ENCODE data around the gene OXLD1. TPM values are rescaled to one million over a fixed set of nuclear protein-coding genes. Genes with fewer than 3 reads are reported as not detected.

OXLD1 gene
- total RNA-seq, 1 experiment from 2014 or later: 46.7 TPM

DNA sequence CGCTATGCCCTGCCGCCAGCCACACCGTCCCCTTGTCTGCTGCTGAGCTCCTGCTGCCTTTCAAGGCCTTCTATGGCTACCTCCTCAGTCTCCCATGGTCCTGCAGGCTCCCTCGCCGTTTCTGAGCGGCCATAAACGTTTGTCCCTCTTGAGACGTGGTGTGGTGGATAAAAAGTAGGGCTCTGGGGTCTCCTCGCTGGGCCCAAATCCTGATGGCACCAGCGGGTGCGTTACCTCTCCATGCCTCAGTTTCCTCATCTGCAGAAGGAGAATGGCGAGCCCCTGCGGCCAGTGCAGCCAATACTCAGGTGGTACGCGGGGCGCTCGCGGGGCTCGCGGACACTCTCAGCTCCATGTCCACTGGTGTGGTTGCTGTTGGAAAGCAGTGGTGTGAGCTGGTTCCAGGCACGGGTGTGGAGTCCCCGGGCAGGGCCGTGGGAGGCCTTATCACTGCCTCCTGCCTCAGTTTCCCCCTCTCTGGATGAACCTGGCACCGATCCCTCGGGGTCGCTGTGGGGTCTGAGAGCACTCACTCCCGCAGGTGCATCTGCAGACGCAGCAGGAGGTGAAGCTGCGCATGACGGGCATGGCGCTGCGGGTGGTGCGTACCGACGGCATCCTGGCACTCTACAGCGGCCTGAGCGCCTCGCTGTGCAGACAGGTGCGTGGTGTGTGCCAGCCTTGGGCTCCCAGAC lies 48.2 kb upstream of the OXLD1 start:
- no peaks in the 10 kb centered on the region for H3K27me3 ChIP-seq (ENCODE audit: low read length)
- peaks cover 37% of the 10 kb centered on the region for H3K4me1 ChIP-seq (ENCODE audit: insufficient read depth, low read length)
- H3K27ac ChIP-seq (ENCODE audit: low read length): no peak overlapping the region
- POLR2A ChIA-PET (ENCODE audit: unreplicated experiment): no interaction called here
- intact Hi-C loops (cut with micrococcal nuclease): no loop called here
- no peaks in the 10 kb centered on the region for H3K9me2 ChIP-seq (replicated peaks; ENCODE audit: low read length)
- BruUV-seq (replicated peaks): no TSS peak
- peak overlapping the region; percentile 99 for H3K4me2 ChIP-seq (ENCODE audit: low read length)
- peak overlapping the region; percentile 89; the same call in 1 of the 2 replicates for H3K4me3 ChIP-seq (ENCODE audit: low read length)
- peaks cover 8% of the 10 kb centered on the region for H3F3A ChIP-seq (ENCODE audit: low read length, unreplicated experiment)
- DNase-seq (no peak), ATAC-seq (no peak)
- peaks cover 33% of the 10 kb centered on the region for H3K79me2 ChIP-seq (ENCODE audit: low read length)
- H3K36me3 ChIP-seq (ENCODE audit: low read depth, low read length): peaks cover 6% of the 10 kb centered on the region; the same call in 1 of the 2 replicates
- no peaks in the 10 kb centered on the region for H3K9me3 ChIP-seq (ENCODE audit: low read length)
- H2AFZ ChIP-seq (ENCODE audit: low read length): no peak overlapping the region
- H3K9ac ChIP-seq (ENCODE audit: low read length): no peak overlapping the region
- no peaks in the 10 kb centered on the region for H4K20me1 ChIP-seq (ENCODE audit: low read length)
- CTCF ChIA-PET: no interaction called here
- TF ChIP-seq EZH2phosphoT487 (IDR thresholded peaks at IDR 0.05; ENCODE audit: borderline replicate concordance, low read length): no peak
- TF ChIP-seq, protein P1, sequence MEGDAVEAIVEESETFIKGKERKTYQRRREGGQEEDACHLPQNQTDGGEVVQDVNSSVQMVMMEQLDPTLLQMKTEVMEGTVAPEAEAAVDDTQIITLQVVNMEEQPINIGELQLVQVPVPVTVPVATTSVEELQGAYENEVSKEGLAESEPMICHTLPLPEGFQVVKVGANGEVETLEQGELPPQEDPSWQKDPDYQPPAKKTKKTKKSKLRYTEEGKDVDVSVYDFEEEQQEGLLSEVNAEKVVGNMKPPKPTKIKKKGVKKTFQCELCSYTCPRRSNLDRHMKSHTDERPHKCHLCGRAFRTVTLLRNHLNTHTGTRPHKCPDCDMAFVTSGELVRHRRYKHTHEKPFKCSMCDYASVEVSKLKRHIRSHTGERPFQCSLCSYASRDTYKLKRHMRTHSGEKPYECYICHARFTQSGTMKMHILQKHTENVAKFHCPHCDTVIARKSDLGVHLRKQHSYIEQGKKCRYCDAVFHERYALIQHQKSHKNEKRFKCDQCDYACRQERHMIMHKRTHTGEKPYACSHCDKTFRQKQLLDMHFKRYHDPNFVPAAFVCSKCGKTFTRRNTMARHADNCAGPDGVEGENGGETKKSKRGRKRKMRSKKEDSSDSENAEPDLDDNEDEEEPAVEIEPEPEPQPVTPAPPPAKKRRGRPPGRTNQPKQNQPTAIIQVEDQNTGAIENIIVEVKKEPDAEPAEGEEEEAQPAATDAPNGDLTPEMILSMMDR (conservative IDR thresholded peaks at IDR 0.05; ENCODE audit: low read depth, low read length): no peak
- no peak for TF ChIP-seq EZH2 (IDR thresholded peaks at IDR 0.05; ENCODE audit: low read length, unreplicated experiment)

DNA sequence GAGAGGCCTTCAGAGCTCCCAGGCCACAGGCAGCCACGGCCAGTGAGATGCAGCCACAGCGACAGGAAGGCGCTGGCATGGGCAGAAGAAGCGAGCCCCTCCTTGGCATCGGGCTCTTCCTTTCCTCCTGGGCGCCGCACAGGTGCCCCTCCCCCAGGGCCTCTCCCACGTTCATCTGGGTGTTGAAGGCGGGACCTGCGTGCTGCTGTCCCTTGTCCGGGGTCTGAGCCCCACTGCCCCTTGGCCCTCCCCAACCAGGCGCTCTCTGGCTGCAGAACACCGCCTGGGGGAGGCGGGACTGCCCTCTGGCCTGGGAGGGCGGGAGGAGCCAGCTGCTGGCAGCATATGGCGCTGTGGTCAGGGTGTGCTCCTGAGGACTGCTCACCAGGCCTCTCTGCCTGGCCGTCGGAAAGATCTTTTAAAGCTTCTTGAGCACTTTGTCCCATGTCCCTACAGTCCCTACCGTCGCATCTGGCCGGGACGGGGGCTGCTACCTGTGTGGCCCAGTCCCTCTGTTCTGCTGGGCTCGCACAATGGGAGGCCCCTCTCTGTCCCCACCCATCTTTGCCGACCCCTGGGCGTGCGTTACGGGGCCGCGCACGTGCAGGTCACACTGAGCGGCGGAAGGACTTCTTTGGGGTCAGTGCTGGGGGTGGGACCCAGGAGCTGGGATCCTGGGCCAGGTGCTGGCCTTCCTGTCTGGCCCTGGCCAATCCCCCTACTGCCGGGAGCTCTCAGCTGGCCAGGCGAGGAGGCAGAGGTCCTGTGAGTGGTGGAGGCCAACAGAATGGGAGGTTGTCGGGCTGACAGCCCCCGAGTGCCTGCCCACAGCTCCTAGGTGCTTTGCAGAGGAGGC lies 47.4 kb upstream of the OXLD1 start:
- H3K27me3 ChIP-seq (ENCODE audit: low read length): no peaks in the 10 kb centered on the region
- peak; percentile 48 for DNase-seq
- no peaks in the 10 kb centered on the region for H3K9me2 ChIP-seq (replicated peaks; ENCODE audit: low read length)
- H3K9me3 ChIP-seq (ENCODE audit: low read length): no peaks in the 10 kb centered on the region
- intact Hi-C loops (cut with micrococcal nuclease): no loop called here
- BruUV-seq (replicated peaks): no TSS peak
- H3K4me2 ChIP-seq (ENCODE audit: low read length): peak overlapping the region; percentile 99
- ChIA-PET POLR2A (ENCODE audit: unreplicated experiment) (interaction anchor here (0.6 to 1.0 kb wide), 2 partner anchors 10 to 24 kb away, joined by 10 to 16 read pairs; no protein-coding TSS in a partner anchor), CTCF (interaction anchor here (0.6 to 0.7 kb wide), 3 partner anchors 14 to 156 kb away, joined by 6 to 9 read pairs (median 6); no protein-coding TSS in a partner anchor)
- H3K27ac ChIP-seq (ENCODE audit: low read length): peak overlapping the region; percentile 15
- peaks cover 33% of the 10 kb centered on the region for H3K79me2 ChIP-seq (ENCODE audit: low read length)
- H3K4me1 ChIP-seq (ENCODE audit: insufficient read depth, low read length): peaks cover 37% of the 10 kb centered on the region
- H2AFZ ChIP-seq (ENCODE audit: low read length): 0 out of 2 replicates have a peak overlapping the region, but pooled peaks have one; percentile 21
- H3K9ac ChIP-seq (ENCODE audit: low read length): peak overlapping the region; percentile 77
- ATAC-seq: peak; percentile 19
- peaks cover 8% of the 10 kb centered on the region for H3F3A ChIP-seq (ENCODE audit: low read length, unreplicated experiment)
- TF ChIP-seq, protein P1 (conservative IDR thresholded peaks at IDR 0.05; ENCODE audit: low read depth, low read length): no peak
- TF ChIP-seq EZH2phosphoT487 (IDR thresholded peaks at IDR 0.05; ENCODE audit: borderline replicate concordance, low read length): no peak
- no peak for TF ChIP-seq EZH2 (IDR thresholded peaks at IDR 0.05; ENCODE audit: low read length, unreplicated experiment)
- peaks cover 6% of the 10 kb centered on the region; the same call in 1 of the 2 replicates for H3K36me3 ChIP-seq (ENCODE audit: low read depth, low read length)
- no peaks in the 10 kb centered on the region for H4K20me1 ChIP-seq (ENCODE audit: low read length)
- peak overlapping the region; percentile 89 for H3K4me3 ChIP-seq (ENCODE audit: low read length)

Measured in PC-3 (cell line).